HCT116 (cell line): ENCODE measurements around the gene PCDHB3. TPM values are rescaled to one million over a fixed set of nuclear protein-coding genes. Genes with fewer than 3 reads are reported as not detected.

Experiments used
- ATAC-seq: fragments of 200-7000 bp; cut with Tn5 transposase; 2 replicates; pipeline ENCODE4 v1.9.1; 2020; ENCODE audit warnings: mild to moderate bottlenecking, moderate library complexity
- BruUV-seq: library from RNA; stranded (reverse); fragments of 400-500 nt; replicated peaks from 2 replicates; lab custom pipeline; 2021; lab: Mats Ljungman, UMichigan
- CTCF ChIA-PET: fragments of 300-600 bp; sonication (Branson Sonifier 250); formaldehyde crosslinking; loops from one replicate; lab custom pipeline; 2021; ENCODE audit warnings: antibody characterized with exemption; lab: Charles Lee
- POLR2A ChIA-PET: fragments of 300-600, 350-600 bp; sonication (Branson Sonifier 250); formaldehyde crosslinking; loops from one replicate; lab custom pipeline; 2021; ENCODE audit warnings: antibody characterized with exemption; lab: Charles Lee
- RAD21 ChIA-PET, 2 experiments: fragments of 300-600 bp; sonication (Branson Sonifier 250); formaldehyde crosslinking; loops; one replicate each; lab custom pipeline; 2023; ENCODE audit warnings: low total read pairs in 2 of 2; ENCODE audit not compliant: uncharacterized antibody in 2 of 2, unreplicated experiment in 2 of 2, low non-redundant PET in 1 of 2; lab: Charles Lee
- DNase-seq: peaks from one replicate; pipeline ENCODE4 v3.0.0-alpha.2; 2010; ENCODE audit warnings: low read depth, low spot score
- H2AFZ ChIP-seq: fragments of 200-600 bp; shearing (Covaris generic), sonication (generic); 2 replicates; pipeline ENCODE4 v1.6.1; 2017; ENCODE audit warnings: low read depth, mixed run types, mixed read lengths, antibody characterized with exemption, low read length; ENCODE audit not compliant: poor library complexity, severe bottlenecking
- H3K27ac ChIP-seq: 2 replicates; pipeline ENCODE4 v1.5.1; 2012; ENCODE audit warnings: low read depth, low read length
- H3K27me3 ChIP-seq: fragments of 200-600 bp; sonication (generic); 2 replicates; pipeline ENCODE4 v1.6.1; 2016; ENCODE audit warnings: mixed run types, low read length, mixed read lengths; ENCODE audit not compliant: insufficient read depth
- H3K36me3 ChIP-seq, 2 experiments: fragments of 200-500 bp in 1 of 2; fragments of 200-600 bp in 1 of 2; sonication (Bioruptor generic) in 1 of 2; sonication (generic) in 1 of 2; 2 replicates each; pipeline versions ENCODE4 v1.5.1 to v1.6.1; 2014 to 2016; ENCODE audit warnings: low read length in 2 of 2, inconsistent platforms in 1 of 2, mixed read lengths in 1 of 2, mixed run types in 1 of 2; ENCODE audit not compliant: insufficient read depth in 2 of 2, control insufficient read depth in 1 of 2
- H3K4me1 ChIP-seq, 2 experiments: fragments of 200-600 bp in 1 of 2; sonication (generic) in 1 of 2; 2 replicates each; pipeline versions ENCODE4 v1.5.1 to v1.6.1; 2012 to 2017; ENCODE audit warnings: low read length in 2 of 2, inconsistent platforms in 1 of 2, mild to moderate bottlenecking in 1 of 2, mixed read lengths in 1 of 2, mixed run types in 1 of 2, moderate library complexity in 1 of 2; ENCODE audit not compliant: insufficient read depth in 2 of 2, control insufficient read depth in 1 of 2
- H3K4me2 ChIP-seq: fragments of 200-600 bp; sonication (generic); 2 replicates; pipeline ENCODE4 v1.6.1; 2017; ENCODE audit warnings: mixed run types, low read length, mixed read lengths
- H3K4me3 ChIP-seq, 2 experiments: fragments of 200-600 bp in 1 of 2; sonication (generic) in 1 of 2; replicated peaks in 1 of 2; 2 replicates each; pipeline ENCODE4 v1.5.1; 2011 to 2016; ENCODE audit warnings: low read length in 2 of 2, control low read depth in 1 of 2, low read depth in 1 of 2, mild to moderate bottlenecking in 1 of 2, mixed read lengths in 1 of 2, mixed run types in 1 of 2
- H3K79me2 ChIP-seq: fragments of 200-600 bp; sonication (generic); 2 replicates; pipeline ENCODE4 v1.6.1; 2017; ENCODE audit warnings: mild to moderate bottlenecking, mixed run types, low read length, moderate library complexity, mixed read lengths; ENCODE audit not compliant: insufficient read depth
- H3K9ac ChIP-seq: fragments of 200-600 bp; sonication (generic); 2 replicates; pipeline ENCODE4 v1.6.1; 2016; ENCODE audit warnings: low read length, mixed read lengths
- H3K9me2 ChIP-seq: fragments of 200-600 bp; sonication (generic), shearing (Covaris generic); 2 replicates; pipeline ENCODE4 v1.6.1; 2017; ENCODE audit warnings: mixed run types, mild to moderate bottlenecking, moderate library complexity; ENCODE audit not compliant: insufficient read depth
- H3K9me3 ChIP-seq, 2 experiments: fragments of 200-500 bp in 1 of 2; fragments of 200-600 bp in 1 of 2; sonication (Bioruptor generic) in 1 of 2; sonication (generic) in 1 of 2; 2 replicates each; pipeline ENCODE4 v1.6.1; 2014 to 2017; ENCODE audit warnings: low read length in 2 of 2, mixed read lengths in 2 of 2, inconsistent platforms in 1 of 2, low read depth in 1 of 2, mild to moderate bottlenecking in 1 of 2, mixed run types in 1 of 2, moderate library complexity in 1 of 2; ENCODE audit not compliant: control insufficient read depth in 1 of 2, insufficient read depth in 1 of 2
- H4K20me1 ChIP-seq: fragments of 200-600 bp; sonication (generic), shearing (Covaris generic); 2 replicates; pipeline ENCODE4 v1.6.1; 2017; ENCODE audit warnings: mixed run types, mild to moderate bottlenecking, moderate library complexity; ENCODE audit not compliant: insufficient read depth
- CBX3 ChIP-seq: IDR thresholded peaks from 2 replicates; pipeline ENCODE4 v1.6.1; 2012; ENCODE audit warnings: low read depth
- EGR1 ChIP-seq: IDR thresholded peaks from 2 replicates; pipeline ENCODE4 v1.6.1; 2012; ENCODE audit warnings: low read depth
- ELF1 ChIP-seq: IDR thresholded peaks from 2 replicates; pipeline ENCODE4 v1.6.1; 2012; ENCODE audit warnings: low read depth, borderline replicate concordance
- EZH2 ChIP-seq: fragments of 200-600 bp; sonication (generic); IDR thresholded peaks from 2 replicates; pipeline ENCODE4 v1.6.1; 2017; ENCODE audit warnings: antibody characterized with exemption, mixed run types
- EZH2phosphoT487 ChIP-seq: fragments of 200-600 bp; IDR thresholded peaks from 2 replicates; pipeline ENCODE4 v1.6.1; 2018; ENCODE audit warnings: antibody characterized with exemption, borderline replicate concordance
- FOSL1 ChIP-seq: IDR thresholded peaks from 2 replicates; pipeline ENCODE4 v1.6.1; 2012; ENCODE audit warnings: low read depth
- JUND ChIP-seq: IDR thresholded peaks from 2 replicates; pipeline ENCODE4 v1.6.1; 2012
- RAD21 ChIP-seq: IDR thresholded peaks from 2 replicates; pipeline ENCODE4 v1.6.1; 2012; ENCODE audit warnings: low read depth, mild to moderate bottlenecking
- SP1 ChIP-seq: IDR thresholded peaks from 2 replicates; pipeline ENCODE4 v1.6.1; 2012; ENCODE audit warnings: low read depth
- SRF ChIP-seq: IDR thresholded peaks from 2 replicates; pipeline ENCODE4 v1.6.1; 2012; ENCODE audit warnings: low read depth
- TCF7L2 ChIP-seq: IDR thresholded peaks from 2 replicates; pipeline ENCODE4 v1.7.0; 2011; ENCODE audit warnings: borderline replicate concordance, inconsistent platforms; ENCODE audit not compliant: insufficient read depth, insufficient read length; ENCODE audit errors: extremely low read depth
- YY1 ChIP-seq: IDR thresholded peaks from 2 replicates; pipeline ENCODE4 v1.6.1; 2011; ENCODE audit warnings: low read length, low read depth, moderate library complexity, mild to moderate bottlenecking; ENCODE audit not compliant: insufficient replicate concordance; ENCODE audit errors: extremely low read depth
- ZFX ChIP-seq: fragments of 450-650 bp; IDR thresholded peaks from 2 replicates; pipeline ENCODE4 v1.6.1; 2017
- ZNF274 ChIP-seq: fragments of 200-500 bp; sonication (Bioruptor generic); IDR thresholded peaks from 2 replicates; pipeline ENCODE4 v1.6.1; 2014; ENCODE audit warnings: mild to moderate bottlenecking, low read depth, low read length, inconsistent platforms
- intact Hi-C: fragments of 100-400 bp; cut with micrococcal nuclease; formaldehyde crosslinking; loops from 2 replicates; pipeline ENCODE4 v1.10.0; 2022
- total RNA-seq: library from RNA; stranded (reverse); gene quantifications from one replicate; pipeline ENCODE4 v1.2.1, GENCODE V29; 2021; ENCODE audit not compliant: unreplicated experiment
- TF ChIP-seq, protein P1 (sequence below), 3 experiments: fragments of 200-600 bp in 1 of 3; sonication (generic) in 1 of 3; IDR thresholded peaks in 2 of 3; conservative IDR thresholded peaks in 1 of 3; 2 replicates each; pipeline ENCODE4 v1.5.1; 2012 to 2017; ENCODE audit warnings: low read depth in 2 of 3, low read length in 2 of 3, antibody characterized with exemption in 1 of 3, borderline replicate concordance in 1 of 3, control low read depth in 1 of 3, mild to moderate bottlenecking in 1 of 3, mixed read lengths in 1 of 3, mixed run types in 1 of 3, moderate library complexity in 1 of 3; ENCODE audit not compliant: insufficient read depth in 1 of 3
- TF ChIP-seq, protein P2 (sequence below): IDR thresholded peaks from 2 replicates; pipeline ENCODE4 v1.6.1; 2012; ENCODE audit warnings: low read depth
- TF ChIP-seq, protein P3 (sequence below): IDR thresholded peaks from 2 replicates; pipeline ENCODE4 v1.6.1; 2011; ENCODE audit warnings: mild to moderate bottlenecking, low read length, moderate library complexity; ENCODE audit not compliant: insufficient replicate concordance; ENCODE audit errors: extremely low read depth

PCDHB3 gene
- total RNA-seq, 1 experiment from 2014 or later: 0.10 TPM

DNA sequence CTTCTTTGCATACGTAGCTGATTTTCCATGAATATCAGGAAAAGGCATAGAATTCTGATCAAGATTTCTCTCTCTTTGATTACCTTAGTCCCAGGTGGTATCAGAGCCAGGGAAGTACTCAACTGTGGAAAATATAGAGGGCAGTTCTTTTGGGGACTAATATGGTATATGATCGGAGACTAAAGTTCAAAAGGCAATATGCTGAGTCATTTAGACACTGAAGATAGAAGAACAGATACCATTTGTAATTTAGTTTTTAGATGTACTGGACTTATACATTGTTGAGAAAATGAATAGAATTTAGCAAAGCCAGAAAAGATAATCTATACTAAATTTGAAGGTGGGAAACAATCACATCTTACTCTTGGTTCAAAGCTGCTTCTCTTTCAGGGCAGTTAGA is 5.1 kb downstream of the PCDHB3 start (continued):
- TF ChIP-seq, protein P1, sequence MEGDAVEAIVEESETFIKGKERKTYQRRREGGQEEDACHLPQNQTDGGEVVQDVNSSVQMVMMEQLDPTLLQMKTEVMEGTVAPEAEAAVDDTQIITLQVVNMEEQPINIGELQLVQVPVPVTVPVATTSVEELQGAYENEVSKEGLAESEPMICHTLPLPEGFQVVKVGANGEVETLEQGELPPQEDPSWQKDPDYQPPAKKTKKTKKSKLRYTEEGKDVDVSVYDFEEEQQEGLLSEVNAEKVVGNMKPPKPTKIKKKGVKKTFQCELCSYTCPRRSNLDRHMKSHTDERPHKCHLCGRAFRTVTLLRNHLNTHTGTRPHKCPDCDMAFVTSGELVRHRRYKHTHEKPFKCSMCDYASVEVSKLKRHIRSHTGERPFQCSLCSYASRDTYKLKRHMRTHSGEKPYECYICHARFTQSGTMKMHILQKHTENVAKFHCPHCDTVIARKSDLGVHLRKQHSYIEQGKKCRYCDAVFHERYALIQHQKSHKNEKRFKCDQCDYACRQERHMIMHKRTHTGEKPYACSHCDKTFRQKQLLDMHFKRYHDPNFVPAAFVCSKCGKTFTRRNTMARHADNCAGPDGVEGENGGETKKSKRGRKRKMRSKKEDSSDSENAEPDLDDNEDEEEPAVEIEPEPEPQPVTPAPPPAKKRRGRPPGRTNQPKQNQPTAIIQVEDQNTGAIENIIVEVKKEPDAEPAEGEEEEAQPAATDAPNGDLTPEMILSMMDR (IDR thresholded peaks at IDR 0.05 in 2 of 3, conservative IDR thresholded peaks at IDR 0.05 in 1 of 3; ENCODE audit: borderline replicate concordance in 1 of 3, insufficient read depth in 1 of 3, low read depth in 2 of 3, low read length in 2 of 3): no peak
- no peak for TF ChIP-seq ZFX
- TF ChIP-seq EGR1: no peak
- no peak for TF ChIP-seq CBX3
- TF ChIP-seq TCF7L2: no peak
- no peak for TF ChIP-seq RAD21
- no peak for TF ChIP-seq EZH2phosphoT487
- TF ChIP-seq JUND: no peak

DNA sequence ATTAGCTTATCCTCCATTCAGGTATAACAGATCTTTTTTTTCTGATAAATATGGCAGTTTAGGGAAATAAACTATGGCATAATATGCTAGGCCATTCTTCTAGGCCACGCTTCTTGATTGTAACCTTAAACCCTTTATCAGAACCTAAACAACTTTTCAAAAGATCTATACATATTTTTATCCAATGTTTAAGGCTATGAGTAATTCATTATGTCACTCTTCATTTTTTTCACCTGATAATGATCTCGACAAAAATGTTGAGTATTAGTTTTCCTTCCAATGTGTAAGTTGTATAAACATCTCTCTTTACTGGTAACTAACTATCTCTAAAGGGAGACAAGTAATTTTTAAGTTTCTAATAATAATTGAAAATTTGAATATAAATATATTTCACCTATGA is 19.0 kb downstream of the PCDHB3 start:
- ChIA-PET POLR2A (no interaction called here), RAD21 (no interaction called here), CTCF (no interaction called here)
- no peaks in the 10 kb centered on the region for H4K20me1 ChIP-seq
- no peak overlapping the region for H3K4me2 ChIP-seq
- intact Hi-C loops: no loop called here
- H3K36me3 ChIP-seq: no peaks in the 10 kb centered on the region
- H3K9me3 ChIP-seq: no peaks in the 10 kb centered on the region
- no peak overlapping the region for H3K4me3 ChIP-seq
- H3K79me2 ChIP-seq: no peaks in the 10 kb centered on the region
- no peak overlapping the region for H3K27ac ChIP-seq
- DNase-seq: no peak
- no peaks in the 10 kb centered on the region for H3K27me3 ChIP-seq
- no TSS peak for BruUV-seq
- no peaks in the 10 kb centered on the region for H3K9me2 ChIP-seq
- no peak overlapping the region for H2AFZ ChIP-seq
- no peak overlapping the region for H3K9ac ChIP-seq
- no peaks in the 10 kb centered on the region for H3K4me1 ChIP-seq
- ATAC-seq: no peak
- TF ChIP-seq TCF7L2 (no peak), FOSL1 (no peak), ZNF274 (no peak), SP1 (no peak), YY1 (no peak), EZH2phosphoT487 (no peak), EGR1 (no peak), SRF (no peak), ZFX (no peak), RAD21 (no peak), ELF1 (no peak), EZH2 (no peak)
- TF ChIP-seq, protein P2, sequence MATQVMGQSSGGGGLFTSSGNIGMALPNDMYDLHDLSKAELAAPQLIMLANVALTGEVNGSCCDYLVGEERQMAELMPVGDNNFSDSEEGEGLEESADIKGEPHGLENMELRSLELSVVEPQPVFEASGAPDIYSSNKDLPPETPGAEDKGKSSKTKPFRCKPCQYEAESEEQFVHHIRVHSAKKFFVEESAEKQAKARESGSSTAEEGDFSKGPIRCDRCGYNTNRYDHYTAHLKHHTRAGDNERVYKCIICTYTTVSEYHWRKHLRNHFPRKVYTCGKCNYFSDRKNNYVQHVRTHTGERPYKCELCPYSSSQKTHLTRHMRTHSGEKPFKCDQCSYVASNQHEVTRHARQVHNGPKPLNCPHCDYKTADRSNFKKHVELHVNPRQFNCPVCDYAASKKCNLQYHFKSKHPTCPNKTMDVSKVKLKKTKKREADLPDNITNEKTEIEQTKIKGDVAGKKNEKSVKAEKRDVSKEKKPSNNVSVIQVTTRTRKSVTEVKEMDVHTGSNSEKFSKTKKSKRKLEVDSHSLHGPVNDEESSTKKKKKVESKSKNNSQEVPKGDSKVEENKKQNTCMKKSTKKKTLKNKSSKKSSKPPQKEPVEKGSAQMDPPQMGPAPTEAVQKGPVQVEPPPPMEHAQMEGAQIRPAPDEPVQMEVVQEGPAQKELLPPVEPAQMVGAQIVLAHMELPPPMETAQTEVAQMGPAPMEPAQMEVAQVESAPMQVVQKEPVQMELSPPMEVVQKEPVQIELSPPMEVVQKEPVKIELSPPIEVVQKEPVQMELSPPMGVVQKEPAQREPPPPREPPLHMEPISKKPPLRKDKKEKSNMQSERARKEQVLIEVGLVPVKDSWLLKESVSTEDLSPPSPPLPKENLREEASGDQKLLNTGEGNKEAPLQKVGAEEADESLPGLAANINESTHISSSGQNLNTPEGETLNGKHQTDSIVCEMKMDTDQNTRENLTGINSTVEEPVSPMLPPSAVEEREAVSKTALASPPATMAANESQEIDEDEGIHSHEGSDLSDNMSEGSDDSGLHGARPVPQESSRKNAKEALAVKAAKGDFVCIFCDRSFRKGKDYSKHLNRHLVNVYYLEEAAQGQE: no peak
- TF ChIP-seq, protein P3, sequence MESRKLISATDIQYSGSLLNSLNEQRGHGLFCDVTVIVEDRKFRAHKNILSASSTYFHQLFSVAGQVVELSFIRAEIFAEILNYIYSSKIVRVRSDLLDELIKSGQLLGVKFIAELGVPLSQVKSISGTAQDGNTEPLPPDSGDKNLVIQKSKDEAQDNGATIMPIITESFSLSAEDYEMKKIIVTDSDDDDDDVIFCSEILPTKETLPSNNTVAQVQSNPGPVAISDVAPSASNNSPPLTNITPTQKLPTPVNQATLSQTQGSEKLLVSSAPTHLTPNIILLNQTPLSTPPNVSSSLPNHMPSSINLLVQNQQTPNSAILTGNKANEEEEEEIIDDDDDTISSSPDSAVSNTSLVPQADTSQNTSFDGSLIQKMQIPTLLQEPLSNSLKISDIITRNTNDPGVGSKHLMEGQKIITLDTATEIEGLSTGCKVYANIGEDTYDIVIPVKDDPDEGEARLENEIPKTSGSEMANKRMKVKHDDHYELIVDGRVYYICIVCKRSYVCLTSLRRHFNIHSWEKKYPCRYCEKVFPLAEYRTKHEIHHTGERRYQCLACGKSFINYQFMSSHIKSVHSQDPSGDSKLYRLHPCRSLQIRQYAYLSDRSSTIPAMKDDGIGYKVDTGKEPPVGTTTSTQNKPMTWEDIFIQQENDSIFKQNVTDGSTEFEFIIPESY: no peak
